Cerebellar nuclear complex (tissue), 1 donor: ENCODE results near the gene FAM13A.
A peak's percentile ranks its signal among the peaks of the same experiment; 100 is the strongest.

ENCODE experiments used
- DNase-seq, 2 experiments: peaks; one replicate each; lab custom pipeline; 2025; lab: John Stamatoyannopoulos, UW

FAM13A gene

DNA sequence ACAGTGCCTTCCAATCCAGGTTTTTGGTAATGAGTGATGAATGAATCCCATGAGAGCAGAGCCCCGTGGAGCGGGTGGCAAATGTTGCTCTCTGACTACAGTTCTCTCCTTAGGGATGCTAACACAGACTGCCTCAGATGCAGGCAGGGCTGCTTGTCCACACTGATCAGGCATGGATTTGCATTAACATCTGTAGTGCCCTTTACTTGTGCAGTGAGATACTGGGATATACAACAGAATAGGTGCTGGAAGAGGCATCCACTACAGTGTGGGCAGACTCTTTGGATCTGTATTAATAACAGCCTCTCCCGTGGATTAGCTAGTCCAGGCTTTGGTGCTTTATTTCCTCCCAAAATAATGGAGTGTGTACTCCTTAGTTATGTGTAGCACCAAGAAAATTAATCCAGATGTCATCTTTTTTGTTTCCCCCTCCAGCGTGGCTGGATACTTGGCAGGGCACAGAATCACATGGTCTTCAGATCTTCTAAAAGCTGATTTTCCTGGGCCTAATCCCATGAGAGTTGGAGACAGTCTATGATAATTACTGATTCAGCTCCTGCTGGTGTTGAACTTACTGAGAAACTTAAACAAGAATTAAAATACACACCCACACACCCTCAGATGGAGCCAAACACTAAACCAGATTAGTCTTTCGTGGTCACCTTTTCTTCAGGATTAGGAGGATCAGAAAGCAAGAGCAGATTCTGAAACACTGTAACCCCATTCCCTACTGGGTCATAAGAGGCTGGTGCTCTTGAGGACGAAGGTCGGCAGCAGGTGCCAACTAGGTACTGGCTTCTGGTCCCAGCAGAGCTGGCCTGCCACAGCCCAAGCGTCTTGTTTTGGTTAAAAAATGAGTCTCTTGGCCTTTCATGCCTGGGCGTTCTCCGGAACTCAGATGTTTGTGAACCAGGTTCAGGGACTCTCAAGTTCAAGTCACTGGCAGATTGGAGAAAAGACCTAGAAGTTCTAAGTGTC, 336.2 kb downstream of the FAM13A start:
- no peak for DNase-seq

DNA sequence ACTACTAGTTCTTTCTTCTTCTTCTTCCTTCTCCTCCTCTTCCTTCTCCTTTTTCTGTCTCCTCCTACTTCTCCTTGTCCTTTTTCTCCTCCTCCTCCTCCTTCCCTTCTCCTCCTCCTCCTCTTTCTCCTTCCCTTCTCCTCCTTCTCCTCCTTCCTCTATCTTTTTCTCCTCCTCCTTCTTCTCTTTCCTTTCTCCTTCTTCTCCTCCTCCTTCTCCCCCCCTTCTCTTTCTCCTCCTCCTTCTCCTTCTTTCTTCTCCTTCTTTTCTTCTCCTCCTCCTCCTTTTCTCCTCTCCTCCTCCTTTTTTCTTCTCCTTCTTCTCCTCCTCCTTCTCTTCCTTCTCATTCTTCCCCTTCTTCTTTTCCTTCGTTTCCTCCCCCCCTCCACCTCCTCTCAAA, 337.6 kb downstream of the FAM13A start:
- DNase-seq, result no peak

DNA sequence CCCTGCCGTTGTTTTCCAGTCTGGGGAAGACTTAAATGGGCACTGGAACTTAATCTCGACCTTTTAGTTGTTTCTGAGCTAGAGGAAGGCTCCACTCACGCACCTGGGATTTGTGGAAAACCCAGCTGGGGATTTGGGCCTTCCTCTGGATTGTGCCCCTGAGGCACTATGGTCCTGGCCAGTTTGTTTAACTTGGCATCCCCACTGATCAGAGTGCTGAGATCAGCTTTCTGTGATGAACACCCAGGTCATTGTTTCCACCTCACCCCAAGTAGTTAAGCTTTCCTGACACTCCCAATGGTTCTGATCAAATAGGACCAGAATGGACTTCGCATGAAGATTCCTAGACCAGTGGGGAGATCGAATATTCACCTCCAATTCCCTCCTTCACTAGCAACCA, 338.9 kb downstream of the FAM13A start:
- DNase-seq, result no peak

DNA sequence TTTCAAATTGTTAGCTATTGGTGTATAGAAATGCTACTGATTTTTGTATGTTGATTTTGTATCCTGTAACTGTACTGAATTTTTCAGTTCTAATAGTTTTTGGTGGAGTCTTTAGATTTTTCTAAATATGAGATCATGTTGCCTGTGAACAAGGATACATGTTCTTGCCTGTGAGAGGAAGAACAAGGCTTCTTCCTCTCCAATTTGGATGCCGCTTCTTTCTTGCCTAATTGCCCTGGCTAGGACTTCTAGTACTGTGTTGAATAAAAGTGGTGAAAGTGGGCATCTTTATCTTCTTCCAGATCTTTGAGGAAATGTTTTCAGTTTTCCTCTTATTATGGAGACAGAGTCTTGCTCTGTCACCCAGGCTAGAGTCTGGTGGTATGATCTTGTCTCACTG, 343.2 kb downstream of the FAM13A start:
- DNase-seq, result no peak

DNA sequence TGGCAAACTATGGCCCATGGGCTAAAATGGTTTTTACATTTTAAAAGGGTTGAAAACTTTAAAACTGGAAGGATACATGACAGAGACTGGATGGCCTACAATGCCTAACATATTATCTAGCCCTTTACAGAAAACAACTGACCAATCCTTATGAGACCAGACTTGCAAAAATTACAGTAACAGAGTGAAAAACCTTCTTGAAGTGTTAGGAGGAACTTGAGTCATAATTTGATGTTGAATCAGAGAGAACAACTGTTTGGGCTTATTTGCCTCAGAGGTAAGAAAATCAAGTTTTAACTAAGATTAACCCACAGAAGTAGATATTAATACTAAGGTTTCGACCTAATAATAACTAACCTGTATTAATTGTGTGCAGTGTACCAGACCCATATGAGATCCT, 347.0 kb downstream of the FAM13A start:
- DNase-seq, result no peak

DNA sequence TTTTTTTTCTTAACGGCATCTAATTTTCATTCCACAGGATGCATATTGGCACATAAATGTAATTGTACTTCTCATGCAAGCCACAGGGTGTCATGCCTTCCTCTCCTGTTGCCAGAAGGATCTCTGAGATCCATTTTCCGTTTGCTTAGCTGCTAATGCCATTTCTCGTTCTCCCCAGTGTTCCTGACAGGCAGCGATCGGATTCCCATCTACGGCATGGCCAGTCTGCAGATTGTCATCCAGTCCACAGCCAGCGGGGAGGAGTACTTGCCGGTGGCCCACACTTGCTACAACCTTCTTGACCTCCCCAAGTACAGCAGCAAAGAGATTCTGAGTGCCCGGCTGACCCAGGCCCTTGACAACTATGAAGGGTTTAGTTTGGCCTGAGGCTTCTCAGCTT, 350.4 kb downstream of the FAM13A start:
- peak in 1 of 2 experiments; percentile 49 for DNase-seq

DNA sequence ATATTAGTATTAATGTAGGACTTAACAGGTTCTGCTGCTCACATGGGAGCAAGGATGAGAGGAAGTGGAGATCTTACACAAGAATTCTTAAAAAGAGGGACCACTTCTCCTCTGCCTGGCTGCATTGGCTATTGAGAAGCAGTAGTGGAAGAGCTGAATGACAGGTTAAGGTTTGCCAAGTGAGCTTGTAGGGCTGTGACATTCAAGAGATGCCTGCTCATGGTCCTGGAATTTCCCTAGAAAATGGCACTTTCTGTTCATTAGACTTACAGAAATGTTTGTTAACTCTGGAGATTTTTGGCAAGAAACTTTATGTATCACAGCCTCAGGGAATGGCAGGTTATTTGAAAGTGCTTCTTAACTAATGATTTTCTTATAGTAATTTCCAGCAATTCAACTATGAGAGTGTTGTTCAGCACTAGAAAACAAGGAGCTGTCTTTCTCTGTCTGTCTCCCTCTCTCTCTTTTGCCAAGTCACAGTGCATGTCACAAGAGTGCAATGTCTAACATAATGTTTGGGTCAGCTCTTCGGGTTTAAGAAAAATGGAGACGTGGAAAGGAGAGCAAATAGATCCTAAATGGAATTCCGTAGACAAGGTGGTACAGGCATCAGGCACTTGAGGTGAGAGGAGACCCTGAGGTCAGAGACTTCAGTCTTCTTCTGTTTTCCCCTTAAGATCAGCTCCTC, 351.0 kb downstream of the FAM13A start:
- no peak for DNase-seq

DNA sequence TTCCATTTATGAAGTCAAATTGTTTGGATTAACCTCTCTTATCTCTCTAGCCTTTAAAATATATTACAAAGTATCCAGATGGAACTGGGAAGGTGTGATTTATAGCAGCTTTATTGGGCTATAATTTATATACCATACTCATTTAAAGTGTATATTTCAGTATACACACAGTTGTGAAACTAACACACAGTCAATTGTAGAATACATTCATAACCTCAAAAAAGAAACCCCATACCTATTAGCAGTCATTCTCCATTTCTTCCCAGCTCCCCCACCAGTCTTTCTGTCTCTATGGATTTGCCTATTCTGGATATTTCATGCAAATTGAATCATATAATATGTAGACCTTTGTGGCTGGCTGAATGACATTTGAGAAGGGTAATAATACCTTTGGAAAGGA, 351.8 kb downstream of the FAM13A start:
- DNase-seq, result no peak

DNA sequence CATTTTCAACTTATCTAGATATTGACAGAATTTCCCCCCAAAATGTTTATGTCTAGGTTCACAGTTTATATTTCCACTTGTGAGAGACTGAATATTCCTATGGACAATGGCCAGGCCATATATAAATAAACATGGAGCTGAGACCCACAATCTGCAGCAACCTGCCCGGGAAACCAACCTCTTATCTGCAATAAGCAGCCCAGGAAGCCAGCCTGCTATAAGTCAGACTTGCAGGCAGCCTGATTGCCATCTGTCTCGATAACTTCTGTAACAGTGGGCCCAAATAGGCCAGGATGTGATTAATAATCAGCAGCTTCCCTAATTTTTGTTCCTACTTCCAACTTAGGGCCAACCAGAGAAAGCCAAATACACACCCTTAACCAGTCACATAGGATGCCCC, 354.2 kb downstream of the FAM13A start:
- DNase-seq, result no peak

DNA sequence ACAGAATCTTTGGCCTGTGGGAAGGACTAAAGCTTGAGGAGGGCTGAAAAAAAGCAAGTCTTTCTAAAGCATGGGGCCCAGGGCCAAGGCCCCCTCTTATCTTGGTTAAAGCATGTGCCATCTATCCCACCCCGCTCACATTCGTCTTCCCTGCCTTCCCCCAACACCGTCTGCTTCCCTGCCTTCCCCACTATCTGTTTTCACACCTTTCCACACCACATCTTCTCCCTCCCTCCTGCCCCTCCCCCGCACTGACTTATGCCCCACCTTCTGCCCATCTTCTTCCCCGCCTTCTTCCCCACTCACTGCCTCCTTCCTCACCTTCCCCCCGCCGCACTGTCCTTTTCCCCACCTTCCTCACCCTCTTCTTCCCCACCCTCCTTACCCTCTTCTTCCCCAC, 358.5 kb downstream of the FAM13A start:
- DNase-seq, result no peak

DNA sequence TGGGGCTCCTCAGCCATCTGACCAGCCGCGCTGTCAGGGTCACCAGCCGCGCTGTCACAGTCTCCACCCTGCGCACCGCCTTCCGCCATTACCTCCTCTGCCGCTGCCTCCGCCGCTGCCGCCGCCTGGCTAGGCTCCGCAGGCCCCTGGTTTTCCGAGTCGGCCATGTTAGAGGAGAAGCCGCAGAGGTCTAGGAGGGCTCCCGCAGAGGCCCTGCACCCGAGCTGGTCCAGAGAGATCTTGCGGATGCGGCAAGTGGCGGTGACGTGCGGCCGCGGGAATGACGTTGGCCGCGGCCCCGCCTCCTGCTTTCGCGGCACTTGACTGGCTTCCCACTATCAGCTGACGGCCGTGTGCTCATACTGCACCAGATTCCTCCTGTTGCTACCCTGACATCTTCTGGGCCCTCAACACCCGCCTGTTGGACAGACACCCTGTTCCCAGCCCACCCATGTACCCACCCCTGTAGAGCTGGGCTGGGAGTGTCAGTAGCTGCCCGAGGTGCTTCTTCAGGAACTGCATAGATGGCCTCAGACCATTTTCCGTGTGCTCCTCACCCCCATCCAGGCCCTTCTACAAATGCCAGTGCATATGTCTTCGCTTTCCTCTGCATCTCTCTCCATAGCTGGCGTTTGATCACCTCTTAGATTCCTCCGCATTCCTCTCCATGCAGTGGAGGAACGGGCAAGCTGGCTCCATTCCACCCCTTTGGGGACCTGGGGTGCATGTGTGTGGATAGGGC, 359.2 kb downstream of the FAM13A start, which contains the start of gene NAP1L5:
NAP1L5 (minus strand) TSS at position 242 of the 742 bp plus-strand sequence; CDS start at position 167, 75 bp downstream.
- peak in 1 of 2 experiments; percentile 9 for DNase-seq

DNA sequence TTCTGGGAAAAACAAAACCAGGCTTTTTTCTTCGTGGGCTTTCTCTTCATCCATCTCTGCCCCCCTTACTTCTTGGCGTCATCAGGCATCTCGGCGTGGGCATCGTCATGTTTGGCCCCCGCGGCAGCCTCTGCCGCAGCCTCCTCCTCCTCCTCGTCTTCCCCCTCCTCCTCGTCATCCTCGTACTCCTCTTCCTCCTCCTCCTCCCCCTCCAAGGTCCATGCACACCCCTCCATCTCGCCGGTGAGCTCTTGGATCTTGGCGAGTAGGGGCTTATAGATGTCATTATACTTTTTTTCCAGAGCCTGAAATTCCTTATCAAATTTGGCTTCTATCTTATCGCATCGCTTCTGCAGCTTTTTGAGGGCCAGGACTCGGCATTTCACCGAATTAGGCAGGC, 359.8 kb downstream of the FAM13A start:
- DNase-seq, result no peak

DNA sequence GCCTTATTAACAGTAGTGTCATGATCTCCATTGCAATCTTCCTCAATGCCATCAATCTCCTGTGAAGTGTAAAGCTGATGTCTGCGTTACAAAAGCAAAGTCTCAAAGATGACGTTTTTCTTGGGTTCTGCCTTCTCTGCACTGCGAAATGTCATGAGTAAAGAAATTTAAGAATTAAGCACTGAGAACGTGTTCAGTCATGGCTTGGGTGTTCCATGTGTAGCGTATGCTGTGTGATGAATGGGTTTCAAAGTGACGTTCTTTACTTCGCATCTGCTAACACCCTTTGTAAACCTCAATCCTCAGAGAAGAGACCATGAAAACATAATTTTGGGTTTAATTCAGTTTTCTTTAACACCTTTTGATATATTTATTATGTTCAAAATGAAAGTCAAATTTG, 360.4 kb downstream of the FAM13A start:
- DNase-seq, result no peak

DNA sequence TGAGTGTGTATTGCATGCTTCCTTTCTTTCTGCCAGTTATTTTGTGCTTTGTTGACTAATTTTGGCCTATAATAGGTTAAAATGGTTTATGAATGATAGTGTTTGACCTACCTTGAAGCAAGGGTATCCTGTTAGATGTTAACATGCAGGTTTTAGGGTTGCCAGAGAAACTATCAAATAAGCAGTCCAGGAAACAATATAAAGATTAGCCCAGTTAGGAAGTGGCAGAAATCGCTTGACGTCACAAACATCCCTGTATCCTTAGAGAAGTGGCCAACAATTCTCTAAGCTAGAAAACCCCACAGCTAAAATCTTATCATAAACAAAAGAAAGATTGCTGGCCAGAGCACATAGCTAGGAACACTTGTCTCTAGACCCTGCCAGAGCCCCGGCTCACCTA, 363.2 kb downstream of the FAM13A start:
- no peak for DNase-seq

DNA sequence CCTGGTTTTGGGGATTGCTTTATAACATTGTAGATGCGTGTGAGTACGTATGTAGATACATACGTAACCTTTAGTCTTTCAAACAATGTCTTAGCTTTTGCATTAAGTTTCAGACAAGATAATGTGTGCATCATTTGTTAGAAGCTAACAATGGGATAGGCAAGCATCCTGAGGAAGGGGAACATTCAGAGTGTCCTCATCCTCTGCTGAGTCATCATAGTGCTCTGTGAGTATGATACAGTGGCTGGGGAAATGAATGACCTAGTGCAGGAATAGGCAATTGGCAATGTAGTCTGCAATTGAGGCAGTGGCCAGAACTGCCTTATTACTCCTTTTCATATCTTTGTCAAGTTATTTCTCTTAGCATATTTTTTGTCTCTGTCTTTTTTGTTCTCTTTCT, 366.6 kb downstream of the FAM13A start:
- DNase-seq, result no peak

DNA sequence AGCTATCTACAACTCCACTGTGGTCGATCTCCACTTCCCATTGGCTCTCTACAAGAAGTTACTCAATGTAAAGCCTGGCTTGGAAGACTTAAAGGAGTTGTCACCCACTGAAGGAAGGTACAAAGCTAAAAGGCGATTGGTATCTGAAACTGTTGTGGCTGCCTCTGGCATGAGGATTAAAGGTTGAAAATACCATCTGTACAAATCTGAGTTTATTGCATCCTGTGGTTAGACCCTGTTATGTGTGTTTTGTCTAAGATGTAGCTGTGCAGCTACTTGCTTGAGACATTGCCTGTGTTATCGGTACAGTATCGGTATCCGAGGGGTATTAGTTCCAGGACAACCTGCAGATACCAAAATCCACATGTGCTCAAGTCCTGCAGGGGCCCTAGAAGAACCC, 375.8 kb downstream of the FAM13A start:
- no peak for DNase-seq
